Large intestine (tissue), 3 donors: ENCODE results near the gene SLC22A23. TPM values are rescaled to one million over a fixed set of nuclear protein-coding genes. Genes with fewer than 3 reads are reported as not detected.

Experiments
- DNase-seq, 2 donors: peaks; one replicate each; pipeline versions ENCODE4 v3.0.0 to v3.0.0-alpha.2; 2013
- H3K27ac ChIP-seq: one replicate; pipeline ENCODE4 v1.5.1; 2013; ENCODE audit warnings: low read length
- H3K27me3 ChIP-seq: 2 replicates; pipeline ENCODE4 v1.6.1; 2013; ENCODE audit warnings: low read length; ENCODE audit not compliant: control insufficient read depth, insufficient read depth
- H3K36me3 ChIP-seq: 2 replicates; pipeline ENCODE4 v1.6.1; 2013; ENCODE audit warnings: low read length; ENCODE audit not compliant: control insufficient read depth, insufficient read depth
- H3K4me1 ChIP-seq: one replicate; pipeline ENCODE4 v1.6.1; 2013; ENCODE audit warnings: low read length; ENCODE audit not compliant: control insufficient read depth, insufficient read depth
- H3K4me3 ChIP-seq: one replicate; pipeline ENCODE4 v1.5.1; 2013; ENCODE audit warnings: low read length
- H3K9me3 ChIP-seq: one replicate; pipeline ENCODE4 v1.6.1; 2013; ENCODE audit warnings: mild to moderate bottlenecking, low read depth, low read length, moderate library complexity; ENCODE audit not compliant: control insufficient read depth
- WGBS: methylation state at CpG from one replicate; pipeline ENCODE4 v1.1.5; 2013; ENCODE audit warnings: low lambda C conversion rate; ENCODE audit not compliant: insufficient coverage; 5-methylcytosine and 5-hydroxymethylcytosine counted together
- polyA plus RNA-seq: library from polyadenylated mRNA; unstranded; fragments of 120-200 nt; gene quantifications from one replicate; pipeline ENCODE4 v1.2.1, GENCODE V29; 2013

The SLC22A23 gene
- polyA plus RNA-seq, 1 donor, result 34.7 TPM

GRCh38 chr6:3447005-3447404 lies 9.8 kb downstream of the SLC22A23 start:
- H3K27me3 ChIP-seq, result no peaks in the 10 kb centered on the region
- 95% methylated on average over 4 of the region's 6 CpGs for WGBS
- no peak for DNase-seq
- no peaks in the 10 kb centered on the region for H3K36me3 ChIP-seq
- peaks cover 9% of the 10 kb centered on the region for H3K9me3 ChIP-seq
- H3K27ac ChIP-seq, result no peak overlapping the region
- no peak overlapping the region for H3K4me3 ChIP-seq
- H3K4me1 ChIP-seq, result peaks cover 18% of the 10 kb centered on the region

- peaks cover 18% of the 10 kb centered on the region for H3K4me1 ChIP-seq
- H3K36me3 ChIP-seq, result no peaks in the 10 kb centered on the region
- no peaks in the 10 kb centered on the region for H3K27me3 ChIP-seq
- DNase-seq, result no peak
- H3K9me3 ChIP-seq, result peaks cover 9% of the 10 kb centered on the region
- no CpG with 5 or more reads among the region's 4 CpGs for WGBS
- no peak overlapping the region for H3K4me3 ChIP-seq
- H3K27ac ChIP-seq, result no peak overlapping the region
Measured at GRCh38 chr6:3446184-3446583, 10.7 kb downstream of the SLC22A23 start.

- Histone ChIP-seq H3K9me3 (peaks cover 9% of the 10 kb centered on the region), H3K4me1 (peaks cover 18% of the 10 kb centered on the region), H3K36me3 (no peaks in the 10 kb centered on the region), H3K4me3 (no peak overlapping the region), H3K27ac (peak overlapping the region; percentile 61), H3K27me3 (no peaks in the 10 kb centered on the region)
- no CpG with 5 or more reads among the region's 18 CpGs for WGBS
- DNase-seq, result peak; percentile 59 to 86
Measured at GRCh38 chr6:3444276-3445088, 12.4 kb downstream of the SLC22A23 start.

GRCh38 chr6:3443221-3443515 lies 13.7 kb downstream of the SLC22A23 start:
- Histone ChIP-seq H3K36me3 (no peaks in the 10 kb centered on the region), H3K27ac (no peak overlapping the region), H3K9me3 (peaks cover 3% of the 10 kb centered on the region), H3K27me3 (no peaks in the 10 kb centered on the region), H3K4me1 (peaks cover 27% of the 10 kb centered on the region), H3K4me3 (no peak overlapping the region)
- DNase-seq, result no peak
- no CpG with 5 or more reads among the region's 3 CpGs for WGBS

- Histone ChIP-seq H3K36me3 (no peaks in the 10 kb centered on the region), H3K4me1 (peaks cover 31% of the 10 kb centered on the region), H3K4me3 (no peak overlapping the region), H3K27ac (no peak overlapping the region), H3K9me3 (no peaks in the 10 kb centered on the region), H3K27me3 (no peaks in the 10 kb centered on the region)
- WGBS, result 70% methylated on average over 1 of the region's 8 CpGs
- DNase-seq, result no peak
Measured at GRCh38 chr6:3442431-3443220, 14.2 kb downstream of the SLC22A23 start.

- H3K27ac ChIP-seq, result no peak overlapping the region
- no peak for DNase-seq
- no peak overlapping the region for H3K4me3 ChIP-seq
- H3K9me3 ChIP-seq, result no peaks in the 10 kb centered on the region
- no peaks in the 10 kb centered on the region for H3K27me3 ChIP-seq
- WGBS, result no CpG with 5 or more reads among the region's 5 CpGs
- H3K36me3 ChIP-seq, result peaks cover 4% of the 10 kb centered on the region
- H3K4me1 ChIP-seq, result peaks cover 27% of the 10 kb centered on the region
Measured at GRCh38 chr6:3440911-3441310, 15.9 kb downstream of the SLC22A23 start.

- H3K27me3 ChIP-seq, result no peaks in the 10 kb centered on the region
- no peak overlapping the region for H3K4me3 ChIP-seq
- H3K9me3 ChIP-seq, result no peaks in the 10 kb centered on the region
- no CpG with 5 or more reads among the region's 4 CpGs for WGBS
- H3K27ac ChIP-seq, result no peak overlapping the region
- peaks cover 27% of the 10 kb centered on the region for H3K4me1 ChIP-seq
- H3K36me3 ChIP-seq, result peaks cover 4% of the 10 kb centered on the region
- DNase-seq, result no peak
Measured at GRCh38 chr6:3439961-3440360, 16.9 kb downstream of the SLC22A23 start.

GRCh38 chr6:3438190-3439167 lies 18.4 kb downstream of the SLC22A23 start:
- Histone ChIP-seq H3K27me3 (no peaks in the 10 kb centered on the region), H3K36me3 (peaks cover 4% of the 10 kb centered on the region), H3K4me1 (peaks cover 14% of the 10 kb centered on the region), H3K9me3 (no peaks in the 10 kb centered on the region), H3K27ac (peak overlapping the region; percentile 16), H3K4me3 (no peak overlapping the region)
- WGBS, result 20% methylated on average over 1 of the region's 26 CpGs
- DNase-seq, result peak in 1 of 2 donors; percentile 46

GRCh38 chr6:3433005-3433404 lies 23.8 kb downstream of the SLC22A23 start:
- H3K4me3 ChIP-seq, result no peak overlapping the region
- WGBS, result no CpG with 5 or more reads among the region's 4 CpGs
- peaks cover 3% of the 10 kb centered on the region for H3K4me1 ChIP-seq
- DNase-seq, result no peak
- H3K9me3 ChIP-seq, result no peaks in the 10 kb centered on the region
- no peaks in the 10 kb centered on the region for H3K27me3 ChIP-seq
- no peak overlapping the region for H3K27ac ChIP-seq
- H3K36me3 ChIP-seq, result peaks cover 15% of the 10 kb centered on the region

GRCh38 chr6:3432416-3432815 lies 24.4 kb downstream of the SLC22A23 start:
- Histone ChIP-seq H3K27ac (no peak overlapping the region), H3K27me3 (no peaks in the 10 kb centered on the region), H3K36me3 (peaks cover 15% of the 10 kb centered on the region), H3K4me3 (no peak overlapping the region), H3K9me3 (no peaks in the 10 kb centered on the region), H3K4me1 (no peaks in the 10 kb centered on the region)
- no CpG with 5 or more reads among the region's 7 CpGs for WGBS
- DNase-seq, result no peak
